ENCODE results near the gene HBD.

Gene HBD

GRCh38 chr11:5200582-5200981 lies 33.7 kb downstream of the HBD start, which contains the start of gene OR51V1:
Gene OR51V1, minus strand, starts transcription at chr11:5200682. Its CDS starts 0 bp downstream, at chr11:5200682.
- TF ChIP-seq TAF1 (IDR thresholded peaks at IDR 0.05; ENCODE audit: borderline replicate concordance, low read depth, low read length), result no peak
- TF ChIP-seq POLR2A (IDR thresholded peaks at IDR 0.05; ENCODE audit: low read depth, low read length), result no peak
- TF ChIP-seq POLR2AphosphoS5 (IDR thresholded peaks at IDR 0.05; ENCODE audit: low read depth, low read length), result no peak
- no peak for DNase-seq (ENCODE audit: insufficient read length)
- FAIRE-seq, result no peak

GRCh38 chr11:5198285-5198684 lies 36.0 kb downstream of the HBD start:
- DNase-seq (ENCODE audit: insufficient read length) (no peak), FAIRE-seq (no peak)
- TF ChIP-seq POLR2AphosphoS5 (IDR thresholded peaks at IDR 0.05; ENCODE audit: low read depth, low read length), result no peak

DNA sequence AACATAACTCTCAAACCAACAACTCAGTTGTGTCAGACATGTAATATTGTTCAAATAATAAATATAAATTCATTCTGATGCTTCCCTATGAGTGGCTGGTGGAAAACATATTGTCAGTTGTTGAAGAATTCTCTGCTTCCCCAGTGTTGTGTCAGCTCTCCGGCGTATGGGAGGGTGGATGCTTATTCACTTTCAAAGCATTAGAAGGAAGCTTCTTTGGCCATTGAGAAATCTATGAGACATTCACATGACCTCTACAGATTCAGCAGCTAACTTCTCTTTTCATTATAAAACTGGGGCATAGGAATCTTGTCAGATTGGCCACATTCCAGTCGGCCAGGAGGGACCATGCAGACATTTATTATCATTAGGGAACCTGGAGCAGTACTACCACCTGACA lies 36.7 kb downstream of the HBD start:
- DNase-seq (ENCODE audit: insufficient read length), result no peak
- no peak for TF ChIP-seq POLR2AphosphoS5 (IDR thresholded peaks at IDR 0.05; ENCODE audit: low read depth, low read length)
- TF ChIP-seq TAF1 (IDR thresholded peaks at IDR 0.05; ENCODE audit: borderline replicate concordance, low read depth, low read length), result no peak
- FAIRE-seq, result no peak

- FAIRE-seq (no peak), DNase-seq (ENCODE audit: insufficient read length) (no peak)
- TF ChIP-seq TAF1 (IDR thresholded peaks at IDR 0.05; ENCODE audit: borderline replicate concordance, low read depth, low read length), result no peak
- TF ChIP-seq POLR2A (IDR thresholded peaks at IDR 0.05; ENCODE audit: low read depth, low read length), result no peak
- TF ChIP-seq POLR2AphosphoS5 (IDR thresholded peaks at IDR 0.05; ENCODE audit: low read depth, low read length), result no peak
These were observed 37.6 kb downstream of the HBD start for GRCh38 chr11:5196731-5197130.

DNA sequence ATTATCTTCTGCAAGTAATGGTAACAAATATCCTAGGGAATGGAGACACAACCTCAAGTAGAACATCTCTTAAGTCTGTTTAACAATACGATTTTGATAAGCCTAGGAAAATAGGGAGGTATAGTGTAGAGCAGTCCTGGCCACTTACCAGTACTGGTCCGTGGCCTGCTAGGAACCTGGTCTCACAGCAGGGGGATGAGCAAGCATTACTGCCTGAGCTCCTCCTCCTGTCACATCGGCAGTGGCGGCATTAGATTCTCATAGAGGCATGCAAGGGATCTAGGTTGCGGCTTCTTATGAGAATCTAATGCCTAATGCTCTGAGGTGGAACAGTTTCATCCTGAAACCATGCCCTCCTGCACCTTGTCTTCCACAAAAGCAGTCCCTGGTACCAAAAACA lies 38.2 kb downstream of the HBD start:
- DNase-seq (ENCODE audit: insufficient read length) (no peak), FAIRE-seq (no peak)
- TF ChIP-seq POLR2A (IDR thresholded peaks at IDR 0.05; ENCODE audit: low read depth, low read length) (no peak), TAF1 (IDR thresholded peaks at IDR 0.05; ENCODE audit: borderline replicate concordance, low read depth, low read length) (no peak), POLR2AphosphoS5 (IDR thresholded peaks at IDR 0.05; ENCODE audit: low read depth, low read length) (no peak)

DNA sequence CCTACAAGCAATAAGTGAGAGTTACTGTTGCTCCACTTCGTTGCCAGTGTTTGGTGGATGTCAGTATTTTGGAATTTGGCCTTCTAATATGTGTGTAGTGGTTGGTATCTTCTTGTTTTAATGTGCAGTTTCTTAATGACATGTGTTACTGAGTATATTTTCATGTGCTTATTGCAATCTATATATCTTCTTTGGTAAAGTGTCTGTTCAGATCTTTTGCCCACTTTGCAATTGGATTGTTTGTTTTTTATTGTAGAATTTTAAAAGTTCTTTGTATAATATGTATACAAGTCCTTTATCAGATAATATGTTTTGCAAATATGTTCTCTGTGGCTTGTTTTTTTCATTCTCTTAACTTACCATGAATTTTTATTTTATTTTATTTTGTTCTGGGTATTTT lies 41.5 kb downstream of the HBD start:
- DNase-seq (ENCODE audit: insufficient read length) (no peak), FAIRE-seq (no peak)
- TF ChIP-seq TAF1 (IDR thresholded peaks at IDR 0.05; ENCODE audit: borderline replicate concordance, low read depth, low read length) (no peak), POLR2A (IDR thresholded peaks at IDR 0.05; ENCODE audit: low read depth, low read length) (no peak), POLR2AphosphoS5 (IDR thresholded peaks at IDR 0.05; ENCODE audit: low read depth, low read length) (no peak)

DNA sequence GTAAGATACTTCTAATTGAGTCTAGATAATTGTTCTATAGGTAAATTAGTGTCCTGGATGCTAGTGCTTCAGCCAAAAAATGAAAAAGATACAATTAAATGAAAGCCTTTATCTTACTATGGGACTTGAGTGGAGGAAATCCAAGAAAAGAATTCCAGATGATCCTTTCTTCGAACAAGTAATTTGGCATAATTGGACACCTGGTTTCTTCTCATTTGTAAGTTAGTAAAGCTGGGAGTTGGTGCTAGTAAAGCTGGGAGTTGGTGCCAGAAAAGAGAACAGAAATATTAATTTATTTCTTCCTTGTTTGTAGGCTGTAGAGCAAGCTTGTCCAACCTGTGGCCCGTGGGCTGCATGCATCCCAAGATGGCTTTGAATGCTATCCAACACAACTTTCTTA lies 46.1 kb downstream of the HBD start:
- FAIRE-seq, result no peak
- TF ChIP-seq POLR2AphosphoS5 (IDR thresholded peaks at IDR 0.05; ENCODE audit: low read depth, low read length) (no peak), POLR2A (IDR thresholded peaks at IDR 0.05; ENCODE audit: low read depth, low read length) (no peak), TAF1 (IDR thresholded peaks at IDR 0.05; ENCODE audit: borderline replicate concordance, low read depth, low read length) (no peak)
- DNase-seq (ENCODE audit: insufficient read length), result no peak
